ENCODE data around the gene DDX39A. TPM values are rescaled to one million over a fixed set of nuclear protein-coding genes. Genes with fewer than 3 reads are reported as not detected.

The DDX39A gene
- total RNA-seq, 2 experiments from 2014 or later, result 296 to 299 TPM

GRCh38 chr19:14446336-14447036, 27.3 kb upstream of the DDX39A start:
- peaks cover 43% of the 10 kb centered on the region for H3K4me1 ChIP-seq (ENCODE audit: insufficient read depth, low read length)
- Mint-ChIP-seq H3K4me3 (no peak overlapping the region), H3K4me1 (ENCODE audit: low read depth) (peaks cover 26% of the 10 kb centered on the region), H3K36me3 (ENCODE audit: low read depth) (peaks cover 82% of the 10 kb centered on the region), H3K9me3 (no peaks in the 10 kb centered on the region), H3K27ac (no peak overlapping the region), H3K27me3 (no peaks in the 10 kb centered on the region)
- H3K27me3 ChIP-seq (ENCODE audit: control insufficient read depth in 1 of 2, insufficient read depth in 2 of 2, low read length in 2 of 2), result no peaks in the 10 kb centered on the region
- ChIA-PET CTCF (interaction anchor here (0.6 kb wide), 1 partner anchor 41 kb away, joined by 3 read pairs; no protein-coding TSS in a partner anchor), POLR2A (interaction anchor here (0.6 to 0.9 kb wide), 2 partner anchors 9 to 26 kb away, joined by 3 read pairs; no protein-coding TSS in a partner anchor)
- DNase-seq (no peak), ATAC-seq (ENCODE audit: poor library complexity) (no peak)
- H3K9me3 ChIP-seq (ENCODE audit: control insufficient read depth in 1 of 2, insufficient read depth in 1 of 2, low read length in 2 of 2), result peaks cover 0 to 4% of the 10 kb centered on the region in 2 experiments
- H3K4me3 ChIP-seq (ENCODE audit: low read length), result no peak overlapping the region
- H3K36me3 ChIP-seq (ENCODE audit: insufficient read depth, low read length), result peaks cover 87% of the 10 kb centered on the region
- no peak overlapping the region for H3K27ac ChIP-seq (ENCODE audit: low read depth in 1 of 2, low read length in 2 of 2)
- intact Hi-C loops (cut with DNase I, micrococcal nuclease), result no loop called here
- TF ChIP-seq, protein P1, sequence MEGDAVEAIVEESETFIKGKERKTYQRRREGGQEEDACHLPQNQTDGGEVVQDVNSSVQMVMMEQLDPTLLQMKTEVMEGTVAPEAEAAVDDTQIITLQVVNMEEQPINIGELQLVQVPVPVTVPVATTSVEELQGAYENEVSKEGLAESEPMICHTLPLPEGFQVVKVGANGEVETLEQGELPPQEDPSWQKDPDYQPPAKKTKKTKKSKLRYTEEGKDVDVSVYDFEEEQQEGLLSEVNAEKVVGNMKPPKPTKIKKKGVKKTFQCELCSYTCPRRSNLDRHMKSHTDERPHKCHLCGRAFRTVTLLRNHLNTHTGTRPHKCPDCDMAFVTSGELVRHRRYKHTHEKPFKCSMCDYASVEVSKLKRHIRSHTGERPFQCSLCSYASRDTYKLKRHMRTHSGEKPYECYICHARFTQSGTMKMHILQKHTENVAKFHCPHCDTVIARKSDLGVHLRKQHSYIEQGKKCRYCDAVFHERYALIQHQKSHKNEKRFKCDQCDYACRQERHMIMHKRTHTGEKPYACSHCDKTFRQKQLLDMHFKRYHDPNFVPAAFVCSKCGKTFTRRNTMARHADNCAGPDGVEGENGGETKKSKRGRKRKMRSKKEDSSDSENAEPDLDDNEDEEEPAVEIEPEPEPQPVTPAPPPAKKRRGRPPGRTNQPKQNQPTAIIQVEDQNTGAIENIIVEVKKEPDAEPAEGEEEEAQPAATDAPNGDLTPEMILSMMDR (IDR thresholded peaks at IDR 0.05), result no peak

DNA sequence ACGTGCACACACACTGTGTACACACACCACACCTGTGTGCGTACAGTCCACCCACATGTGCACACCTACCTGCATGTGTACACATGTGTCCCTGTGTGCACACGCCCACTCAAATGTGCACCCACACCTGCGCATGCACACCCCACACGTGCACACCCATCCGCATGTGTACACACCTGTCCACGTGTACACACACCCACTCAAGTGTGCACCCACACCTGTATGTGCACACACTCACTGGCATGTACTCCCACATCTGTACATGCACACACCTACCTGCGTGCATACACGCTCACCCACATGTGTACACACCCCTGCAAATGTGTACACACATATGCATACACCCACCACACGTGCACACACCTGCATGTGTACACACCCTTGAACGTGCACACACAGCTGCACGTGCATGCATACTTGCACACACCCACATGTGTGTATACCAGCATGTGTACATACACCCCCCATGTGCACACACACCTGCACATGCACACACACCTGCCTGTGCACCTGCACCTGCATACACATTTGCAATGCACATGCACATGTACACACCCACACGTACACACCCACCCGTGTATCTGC, 24.6 kb upstream of the DDX39A start:
- Mint-ChIP-seq H3K27me3 (no peaks in the 10 kb centered on the region), H3K4me1 (ENCODE audit: low read depth) (peaks cover 41% of the 10 kb centered on the region), H3K4me3 (peak overlapping the region; percentile 58), H3K36me3 (ENCODE audit: low read depth) (peaks cover 71% of the 10 kb centered on the region), H3K9me3 (no peaks in the 10 kb centered on the region), H3K27ac (no peak overlapping the region)
- TF ChIP-seq, protein P1 (IDR thresholded peaks at IDR 0.05), result no peak
- CTCF ChIA-PET, result no interaction called here
- peaks cover 68% of the 10 kb centered on the region for H3K36me3 ChIP-seq (ENCODE audit: insufficient read depth, low read length)
- H3K9me3 ChIP-seq (ENCODE audit: control insufficient read depth in 1 of 2, insufficient read depth in 1 of 2, low read length in 2 of 2), result no peaks in the 10 kb centered on the region
- H3K27me3 ChIP-seq (ENCODE audit: control insufficient read depth in 1 of 2, insufficient read depth in 2 of 2, low read length in 2 of 2), result no peaks in the 10 kb centered on the region
- peaks cover 58% of the 10 kb centered on the region for H3K4me1 ChIP-seq (ENCODE audit: insufficient read depth, low read length)
- no peak overlapping the region for H3K27ac ChIP-seq (ENCODE audit: low read depth in 1 of 2, low read length in 2 of 2)
- intact Hi-C loops (cut with DNase I, micrococcal nuclease), result no loop called here
- ATAC-seq (ENCODE audit: poor library complexity) (no peak), DNase-seq (no peak)
- H3K4me3 ChIP-seq (ENCODE audit: low read length), result no peak overlapping the region
- POLR2A ChIA-PET, result no interaction called here

DNA sequence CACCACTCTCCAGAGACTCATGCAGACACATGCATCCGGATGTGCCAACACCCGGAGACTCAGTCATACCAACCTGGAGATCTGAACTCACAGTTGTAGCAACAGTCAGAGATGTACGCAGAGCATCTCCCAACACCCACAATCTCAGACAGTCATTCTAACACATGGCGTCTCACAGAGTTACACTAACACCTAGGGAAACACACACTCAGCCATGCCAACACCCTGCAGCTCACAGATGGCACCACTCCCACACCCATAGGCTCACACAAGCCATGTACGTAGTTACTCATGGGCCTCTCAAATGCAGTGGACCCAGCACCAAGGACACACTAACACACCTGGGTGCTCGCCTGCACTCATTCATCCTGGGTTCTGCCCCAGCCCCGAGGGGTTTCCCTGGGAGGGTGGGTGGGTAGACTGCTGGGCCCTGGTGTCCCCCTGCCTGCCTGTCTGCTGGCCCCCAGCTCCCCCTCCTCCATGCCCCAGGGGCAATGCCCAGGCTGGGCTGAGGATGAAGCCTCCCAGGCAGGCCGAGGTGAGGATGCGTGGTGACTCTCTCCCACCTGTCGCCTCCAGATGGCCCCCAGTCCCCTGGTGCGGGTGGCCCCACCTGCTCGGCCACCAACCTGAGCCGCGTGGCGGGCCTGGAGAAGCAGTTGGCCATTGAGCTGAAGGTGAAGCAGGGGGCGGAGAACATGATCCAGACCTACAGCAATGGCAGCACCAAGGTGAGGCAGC, 23.9 kb upstream of the DDX39A start:
- intact Hi-C loops (cut with DNase I, micrococcal nuclease), result no loop called here
- DNase-seq, result no peak
- Histone ChIP-seq H3K36me3 (ENCODE audit: insufficient read depth, low read length) (peaks cover 62% of the 10 kb centered on the region), H3K4me3 (ENCODE audit: low read length) (no peak overlapping the region), H3K9me3 (ENCODE audit: control insufficient read depth in 1 of 2, insufficient read depth in 1 of 2, low read length in 2 of 2) (no peaks in the 10 kb centered on the region), H3K4me1 (ENCODE audit: insufficient read depth, low read length) (peaks cover 58% of the 10 kb centered on the region), H3K27ac (ENCODE audit: low read depth in 1 of 2, low read length in 2 of 2) (no peak overlapping the region), H3K27me3 (ENCODE audit: control insufficient read depth in 1 of 2, insufficient read depth in 2 of 2, low read length in 2 of 2) (no peaks in the 10 kb centered on the region)
- H3K9me3 Mint-ChIP-seq, result no peaks in the 10 kb centered on the region
- H3K4me1 Mint-ChIP-seq (ENCODE audit: low read depth), result peaks cover 40% of the 10 kb centered on the region
- ATAC-seq (ENCODE audit: poor library complexity), result no peak
- no peaks in the 10 kb centered on the region for H3K27me3 Mint-ChIP-seq
- POLR2A ChIA-PET, result no interaction called here
- H3K36me3 Mint-ChIP-seq (ENCODE audit: low read depth), result peaks cover 65% of the 10 kb centered on the region
- H3K27ac Mint-ChIP-seq, result no peak overlapping the region
- peak overlapping the region; percentile 15 for H3K4me3 Mint-ChIP-seq
- TF ChIP-seq, protein P1 (IDR thresholded peaks at IDR 0.05), result no peak
- CTCF ChIA-PET, result no interaction called here
